ENCODE results near the gene GUCY1A2. TPM values are rescaled to one million over a fixed set of nuclear protein-coding genes. Genes with fewer than 3 reads are reported as not detected.

GUCY1A2 gene
- total and polyA plus RNA-seq, 2 donors (not counting 3 experiments of a cell fraction or from before 2014, with no cell fraction given), result 0.02 to 0.03 TPM

DNA sequence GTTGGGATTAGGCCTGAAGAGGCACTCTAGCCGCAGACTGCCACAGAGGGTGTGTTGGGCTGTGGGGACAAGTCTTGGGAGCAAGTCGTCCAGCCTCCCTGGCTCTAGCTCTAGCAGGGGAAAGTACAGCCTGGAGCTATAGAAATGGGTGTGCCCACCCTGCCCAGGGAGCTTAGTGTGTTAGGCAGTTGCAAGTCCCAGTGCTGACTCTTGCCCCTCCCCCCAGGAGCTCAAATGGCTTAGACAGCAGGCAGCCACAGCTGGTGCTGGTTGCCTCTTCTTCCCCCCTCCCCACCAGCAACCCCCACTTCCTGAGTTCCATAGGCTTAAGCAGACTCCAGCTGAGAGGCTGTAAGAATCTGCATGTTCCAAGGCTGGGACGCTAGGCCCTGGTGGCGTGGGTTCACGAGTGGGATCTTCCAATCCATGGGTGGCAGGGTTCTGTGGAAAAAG, 61.2 kb downstream of the GUCY1A2 start:
- no peak overlapping the region for H3K9ac ChIP-seq (replicated peaks; ENCODE audit: extremely low read depth, insufficient read depth, low read length)
- H3K9me3 ChIP-seq (replicated peaks; ENCODE audit: control insufficient read depth, insufficient read depth, low read length), result no peaks in the 10 kb centered on the region
- no peaks in the 10 kb centered on the region for H3K4me1 ChIP-seq (ENCODE audit: control insufficient read depth, extremely low read depth, insufficient read depth, low read length)
- FAIRE-seq (no peak), DNase-seq (ENCODE audit: low read depth, low spot score) (no peak)
- BruUV-seq (replicated peaks), result no TSS peak
- no peaks in the 10 kb centered on the region for H3K27me3 ChIP-seq (ENCODE audit: control insufficient read depth in 2 of 2, insufficient read depth in 2 of 2, low read length in 2 of 2)
- H2AFZ ChIP-seq (ENCODE audit: low read depth, low read length), result no peak overlapping the region
- intact Hi-C loops (cut with micrococcal nuclease) (no loop called here), dilution Hi-C loops (cut with MboI; ENCODE audit: extremely low pct_ligation_motif_present, low sequenced_read_pairs) (no loop called here)
- H3K36me3 ChIP-seq (ENCODE audit: control insufficient read depth in 2 of 2, extremely low read depth in 1 of 2, insufficient read depth in 2 of 2, low read length in 2 of 2), result no peaks in the 10 kb centered on the region
- H3K27ac ChIP-seq (ENCODE audit: insufficient read depth, low read depth, low read length), result no peak overlapping the region
- H4K20me1 ChIP-seq (replicated peaks; ENCODE audit: control insufficient read depth, extremely low read depth, insufficient read depth, low read length), result no peaks in the 10 kb centered on the region
- POLR2A ChIA-PET, result no interaction called here
- TF ChIP-seq POLR2AphosphoS5 (IDR thresholded peaks at IDR 0.05; ENCODE audit: insufficient read depth, low read depth, low read length), result no peak
- no peak for TF ChIP-seq GATA2 (IDR thresholded peaks at IDR 0.05; ENCODE audit: insufficient read depth, insufficient read length, low read depth, low read length)
- no peak for TF ChIP-seq FOS (IDR thresholded peaks at IDR 0.05; ENCODE audit: borderline replicate concordance, insufficient read depth, low read length)
- TF ChIP-seq MYC (IDR thresholded peaks at IDR 0.05; ENCODE audit: low read depth, low read length), result no peak
- no peak for TF ChIP-seq EZH2 (IDR thresholded peaks at IDR 0.05; ENCODE audit: borderline replicate concordance, low read depth, low read length, severe bottlenecking)
- no peak for TF ChIP-seq POLR2A (IDR thresholded peaks at IDR 0.05; ENCODE audit: low read depth, low read length)
- TF ChIP-seq, protein P1, sequence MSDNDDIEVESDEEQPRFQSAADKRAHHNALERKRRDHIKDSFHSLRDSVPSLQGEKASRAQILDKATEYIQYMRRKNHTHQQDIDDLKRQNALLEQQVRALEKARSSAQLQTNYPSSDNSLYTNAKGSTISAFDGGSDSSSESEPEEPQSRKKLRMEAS (IDR thresholded peaks at IDR 0.05; ENCODE audit: insufficient read depth, insufficient read length), result no peak
- TF ChIP-seq, protein P2, sequence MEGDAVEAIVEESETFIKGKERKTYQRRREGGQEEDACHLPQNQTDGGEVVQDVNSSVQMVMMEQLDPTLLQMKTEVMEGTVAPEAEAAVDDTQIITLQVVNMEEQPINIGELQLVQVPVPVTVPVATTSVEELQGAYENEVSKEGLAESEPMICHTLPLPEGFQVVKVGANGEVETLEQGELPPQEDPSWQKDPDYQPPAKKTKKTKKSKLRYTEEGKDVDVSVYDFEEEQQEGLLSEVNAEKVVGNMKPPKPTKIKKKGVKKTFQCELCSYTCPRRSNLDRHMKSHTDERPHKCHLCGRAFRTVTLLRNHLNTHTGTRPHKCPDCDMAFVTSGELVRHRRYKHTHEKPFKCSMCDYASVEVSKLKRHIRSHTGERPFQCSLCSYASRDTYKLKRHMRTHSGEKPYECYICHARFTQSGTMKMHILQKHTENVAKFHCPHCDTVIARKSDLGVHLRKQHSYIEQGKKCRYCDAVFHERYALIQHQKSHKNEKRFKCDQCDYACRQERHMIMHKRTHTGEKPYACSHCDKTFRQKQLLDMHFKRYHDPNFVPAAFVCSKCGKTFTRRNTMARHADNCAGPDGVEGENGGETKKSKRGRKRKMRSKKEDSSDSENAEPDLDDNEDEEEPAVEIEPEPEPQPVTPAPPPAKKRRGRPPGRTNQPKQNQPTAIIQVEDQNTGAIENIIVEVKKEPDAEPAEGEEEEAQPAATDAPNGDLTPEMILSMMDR (IDR thresholded peaks at IDR 0.05; ENCODE audit: extremely low read depth in 1 of 2, insufficient read depth in 1 of 2, low read depth in 1 of 2, low read length in 2 of 2), result no peak
- no peak for TF ChIP-seq JUN (IDR thresholded peaks at IDR 0.05; ENCODE audit: borderline replicate concordance, insufficient read depth, insufficient read length, low read depth)
- no peaks in the 10 kb centered on the region for H3K79me2 ChIP-seq (ENCODE audit: control insufficient read depth, insufficient read depth, low read length)
- H3K4me2 ChIP-seq (ENCODE audit: insufficient read depth, low read length), result no peak overlapping the region
- CTCF ChIA-PET, result no interaction called here
- H3K9me1 ChIP-seq (replicated peaks; ENCODE audit: control insufficient read depth, extremely low read depth, insufficient read depth, low read length), result no peaks in the 10 kb centered on the region
- no peak overlapping the region for H3K4me3 ChIP-seq (replicated peaks in 1 of 3; ENCODE audit: insufficient read depth in 1 of 3, low read depth in 1 of 3, low read length in 3 of 3)
